SH-SY5Y (cell line): ENCODE data around the gene ERBB2.

Experiments used
- GATA2 ChIP-seq: IDR thresholded peaks from 2 replicates; pipeline ENCODE4 v1.6.1; 2011; ENCODE audit warnings: mild to moderate bottlenecking, low read depth, low read length
- GATA3 ChIP-seq: IDR thresholded peaks from 2 replicates; pipeline ENCODE4 v1.6.1; 2011; ENCODE audit warnings: low read depth, mild to moderate bottlenecking, low read length, moderate library complexity

- no peak for TF ChIP-seq GATA2
- no peak for TF ChIP-seq GATA3
Measured at GRCh38 chr17:39688945-39689344, 10.9 kb upstream of the ERBB2 start.
